Parathyroid adenoma (tissue), 2 donors: ENCODE data around the gene PDE6H.

ENCODE experiments used
- H2AFZ ChIP-seq: fragments of 300-600 bp; sonication (generic); one replicate; pipeline ENCODE4 v1.7.0; 2017; ENCODE audit warnings: antibody characterized with exemption, mild to moderate bottlenecking
- H3K27ac ChIP-seq: fragments of 300-600 bp; sonication (generic); one replicate; pipeline ENCODE4 v1.7.0; 2017
- H3K27me3 ChIP-seq: fragments of 300-600 bp; sonication (generic); one replicate; pipeline ENCODE4 v1.7.0; 2017; ENCODE audit warnings: low read length; ENCODE audit not compliant: control insufficient read depth, insufficient read depth
- H3K36me3 ChIP-seq: fragments of 300-600 bp; sonication (generic); one replicate; pipeline ENCODE4 v1.7.0; 2017; ENCODE audit warnings: low read length; ENCODE audit not compliant: control insufficient read depth, insufficient read depth
- H3K4me1 ChIP-seq: fragments of 300-600 bp; sonication (generic); one replicate; pipeline ENCODE4 v1.7.0; 2017; ENCODE audit warnings: control low read depth
- H3K4me2 ChIP-seq: fragments of 300-600 bp; sonication (generic); one replicate; pipeline ENCODE4 v1.7.0; 2017; ENCODE audit warnings: low read length
- H3K4me3 ChIP-seq: fragments of 300-600 bp; sonication (generic); one replicate; pipeline ENCODE4 v1.7.0; 2017; ENCODE audit warnings: low read depth, low read length
- H3K79me2 ChIP-seq: fragments of 300-600 bp; sonication (generic); one replicate; pipeline ENCODE4 v1.7.0; 2017; ENCODE audit warnings: control low read depth
- H3K9ac ChIP-seq: fragments of 300-600 bp; sonication (generic); one replicate; pipeline ENCODE4 v1.7.0; 2017; ENCODE audit warnings: mild to moderate bottlenecking
- H3K9me3 ChIP-seq: fragments of 300-600 bp; sonication (generic); one replicate; pipeline ENCODE4 v1.7.0; 2017; ENCODE audit warnings: low read length; ENCODE audit not compliant: control insufficient read depth
- TF ChIP-seq, protein P1 (sequence below): fragments of 300-600 bp; sonication (generic); IDR thresholded peaks from one replicate; pipeline ENCODE4 v1.7.0; 2017; ENCODE audit warnings: antibody characterized with exemption, mild to moderate bottlenecking
- donor health status: primary hyperparathyroidism.

PDE6H gene

DNA sequence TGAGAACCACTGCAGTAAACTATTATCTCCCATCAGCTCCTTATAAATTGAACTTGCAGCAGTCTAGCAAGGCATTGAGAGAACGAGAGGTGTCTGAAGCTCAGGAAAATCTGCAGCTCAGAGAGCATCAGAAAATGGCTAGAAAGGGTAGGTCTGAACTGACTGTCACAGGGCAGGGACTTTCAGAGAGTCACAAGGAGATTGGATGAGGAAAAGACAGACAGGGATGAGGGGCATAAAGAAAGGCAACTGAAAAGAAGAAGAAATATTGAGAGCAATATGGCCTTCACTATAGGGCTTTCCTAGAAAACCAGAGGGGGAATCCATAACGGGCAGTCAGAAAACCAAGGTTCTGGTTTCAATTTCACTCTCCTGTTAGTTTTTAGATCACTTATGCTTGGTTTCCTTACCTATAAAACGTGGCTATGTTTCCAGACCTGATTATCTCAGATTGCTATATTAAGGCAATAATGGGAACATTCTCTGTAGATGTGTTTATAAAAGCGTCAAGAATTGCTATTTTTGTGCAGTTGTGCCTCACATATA, 40.9 kb downstream of the PDE6H start:
- H3K36me3 ChIP-seq: no peaks in the 10 kb centered on the region
- no peak overlapping the region for H2AFZ ChIP-seq
- H3K4me3 ChIP-seq: no peak overlapping the region
- H3K4me2 ChIP-seq: no peak overlapping the region
- no peaks in the 10 kb centered on the region for H3K9me3 ChIP-seq
- H3K9ac ChIP-seq: no peak overlapping the region
- no peaks in the 10 kb centered on the region for H3K27me3 ChIP-seq
- H3K27ac ChIP-seq: no peak overlapping the region
- TF ChIP-seq, protein P1, sequence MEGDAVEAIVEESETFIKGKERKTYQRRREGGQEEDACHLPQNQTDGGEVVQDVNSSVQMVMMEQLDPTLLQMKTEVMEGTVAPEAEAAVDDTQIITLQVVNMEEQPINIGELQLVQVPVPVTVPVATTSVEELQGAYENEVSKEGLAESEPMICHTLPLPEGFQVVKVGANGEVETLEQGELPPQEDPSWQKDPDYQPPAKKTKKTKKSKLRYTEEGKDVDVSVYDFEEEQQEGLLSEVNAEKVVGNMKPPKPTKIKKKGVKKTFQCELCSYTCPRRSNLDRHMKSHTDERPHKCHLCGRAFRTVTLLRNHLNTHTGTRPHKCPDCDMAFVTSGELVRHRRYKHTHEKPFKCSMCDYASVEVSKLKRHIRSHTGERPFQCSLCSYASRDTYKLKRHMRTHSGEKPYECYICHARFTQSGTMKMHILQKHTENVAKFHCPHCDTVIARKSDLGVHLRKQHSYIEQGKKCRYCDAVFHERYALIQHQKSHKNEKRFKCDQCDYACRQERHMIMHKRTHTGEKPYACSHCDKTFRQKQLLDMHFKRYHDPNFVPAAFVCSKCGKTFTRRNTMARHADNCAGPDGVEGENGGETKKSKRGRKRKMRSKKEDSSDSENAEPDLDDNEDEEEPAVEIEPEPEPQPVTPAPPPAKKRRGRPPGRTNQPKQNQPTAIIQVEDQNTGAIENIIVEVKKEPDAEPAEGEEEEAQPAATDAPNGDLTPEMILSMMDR: no peak
- no peaks in the 10 kb centered on the region for H3K4me1 ChIP-seq
- no peaks in the 10 kb centered on the region for H3K79me2 ChIP-seq

DNA sequence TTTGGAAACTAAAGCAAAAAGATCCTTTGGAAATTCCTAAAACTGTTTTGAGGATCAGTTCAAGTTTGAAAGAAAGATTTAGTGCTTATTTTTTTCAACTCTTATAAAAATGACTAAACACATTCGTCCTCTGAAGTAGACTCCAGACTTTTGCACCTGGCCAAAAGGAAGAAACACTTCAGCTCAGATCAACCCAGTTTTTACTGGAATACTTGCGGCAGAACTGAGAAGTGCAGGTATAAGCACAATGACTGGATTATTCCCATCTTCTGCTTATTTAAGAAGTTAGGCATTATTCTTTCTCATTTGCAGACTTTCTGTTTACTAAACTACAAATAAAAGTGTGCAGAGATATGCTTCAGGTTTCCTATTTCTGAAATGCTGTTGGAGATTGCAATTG, 41.9 kb downstream of the PDE6H start:
- Histone ChIP-seq H3K27me3 (no peaks in the 10 kb centered on the region), H3K4me1 (no peaks in the 10 kb centered on the region), H3K27ac (no peak overlapping the region), H3K4me3 (no peak overlapping the region), H3K9ac (no peak overlapping the region), H3K4me2 (no peak overlapping the region), H3K79me2 (no peaks in the 10 kb centered on the region), H3K36me3 (no peaks in the 10 kb centered on the region), H3K9me3 (no peaks in the 10 kb centered on the region), H2AFZ (no peak overlapping the region)
- TF ChIP-seq, protein P1: no peak

- Histone ChIP-seq H3K4me2 (no peak overlapping the region), H3K27ac (no peak overlapping the region), H3K27me3 (no peaks in the 10 kb centered on the region), H3K9me3 (no peaks in the 10 kb centered on the region), H3K36me3 (no peaks in the 10 kb centered on the region), H3K79me2 (no peaks in the 10 kb centered on the region), H3K9ac (no peak overlapping the region), H3K4me3 (no peak overlapping the region), H2AFZ (no peak overlapping the region), H3K4me1 (no peaks in the 10 kb centered on the region)
- TF ChIP-seq, protein P1: no peak
These were observed 42.3 kb downstream of the PDE6H start for GRCh38 chr12:15015121-15015520.

DNA sequence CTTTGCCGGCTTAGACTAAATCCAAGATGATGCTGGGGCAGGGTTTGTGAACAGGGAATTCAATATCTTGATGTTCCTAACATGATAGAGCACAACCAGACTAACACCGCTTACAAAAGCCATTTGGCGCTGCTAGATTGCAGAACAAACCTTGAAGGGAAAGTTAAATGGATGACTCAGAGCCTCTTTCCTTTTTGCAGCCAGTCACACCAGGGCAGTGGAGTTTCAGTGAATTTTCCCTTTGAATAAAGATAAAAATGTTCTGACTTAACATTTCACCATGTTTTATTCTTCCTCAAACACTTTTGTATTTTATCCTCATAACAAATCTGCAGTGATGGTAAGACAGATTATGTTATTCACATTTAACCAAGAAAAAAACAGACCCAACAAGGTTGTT, 47.3 kb downstream of the PDE6H start:
- Histone ChIP-seq H3K79me2 (no peaks in the 10 kb centered on the region), H3K36me3 (no peaks in the 10 kb centered on the region), H3K9ac (no peak overlapping the region), H3K9me3 (no peaks in the 10 kb centered on the region), H3K27ac (no peak overlapping the region), H3K4me2 (no peak overlapping the region), H2AFZ (no peak overlapping the region), H3K27me3 (no peaks in the 10 kb centered on the region), H3K4me3 (no peak overlapping the region), H3K4me1 (no peaks in the 10 kb centered on the region)
- TF ChIP-seq, protein P1: no peak
